GM21423 (cell line): Measurements from ENCODE around the gene LENG1.
"Not testable (repeated sequence)": the region's sequence is repeated elsewhere in the genome, so short reads cannot be mapped to it uniquely, and the experiment has no call there.

Experiments used
- ATAC-seq: cut with Tn5 transposase; IDR thresholded peaks from one replicate; pipeline ENCODE4 v1.9.1; 2021; ENCODE audit warnings: mild to moderate bottlenecking, moderate library complexity; ENCODE audit not compliant: unreplicated experiment

The LENG1 gene

DNA sequence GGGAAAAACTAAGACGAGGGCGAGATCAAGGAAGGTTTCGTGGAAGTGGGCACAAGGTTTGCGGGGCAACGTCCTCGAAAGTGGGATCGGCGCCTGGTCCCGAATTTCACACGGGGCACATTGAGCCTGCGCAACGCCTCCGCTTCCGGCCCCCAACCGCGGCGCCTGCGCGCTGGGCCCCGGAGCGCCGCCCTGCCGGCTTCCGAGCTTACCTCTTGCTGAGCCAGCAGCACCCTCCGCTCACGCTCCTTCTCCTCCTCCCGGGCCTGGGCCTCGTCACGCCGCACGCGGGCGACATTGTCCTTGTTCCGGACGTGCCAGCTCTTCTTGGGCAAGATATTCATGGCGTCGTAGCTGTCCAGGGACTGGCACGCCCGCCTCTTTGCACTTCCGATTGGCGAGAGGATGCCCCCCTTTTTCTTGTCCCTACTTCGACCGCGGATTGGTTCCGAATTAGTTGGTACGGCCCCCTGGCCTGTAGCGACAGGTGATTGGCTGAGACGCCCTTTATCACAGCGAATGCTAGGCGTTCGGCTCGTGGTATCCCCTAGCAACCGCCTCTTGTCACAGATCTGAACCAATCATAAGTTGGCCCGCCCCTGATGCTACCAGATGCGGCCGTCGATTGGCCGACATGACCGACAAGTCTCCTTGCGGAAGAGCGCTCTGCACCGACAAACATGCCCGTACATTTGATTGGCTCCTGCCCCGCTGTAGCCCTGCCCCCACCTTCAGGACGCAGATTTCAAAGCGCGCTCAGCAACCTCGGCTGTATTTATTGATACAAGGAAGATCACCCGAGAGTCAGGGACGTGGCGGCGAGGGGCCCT, at the start of gene LENG1:
TSS of gene LENG1 (minus strand) at position 370 of the 830 bp plus-strand sequence. CDS start at position 344, 26 bp downstream.
- ATAC-seq: peak; percentile 87

DNA sequence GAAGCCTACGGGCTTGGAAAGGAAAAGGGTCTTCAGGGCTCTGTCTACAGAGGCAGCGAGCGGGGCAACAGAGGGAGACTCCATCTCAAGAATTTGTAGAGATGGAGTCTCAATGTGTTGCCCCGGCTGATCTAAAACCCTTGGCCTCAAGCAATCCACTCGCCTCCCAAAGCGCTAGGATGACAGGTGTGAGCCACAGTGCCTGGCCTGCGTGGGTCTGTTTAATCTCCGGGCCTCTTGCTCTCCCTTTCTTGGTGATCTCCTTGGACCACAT, 49.2 kb upstream of the LENG1 start:
- no peak for ATAC-seq

DNA sequence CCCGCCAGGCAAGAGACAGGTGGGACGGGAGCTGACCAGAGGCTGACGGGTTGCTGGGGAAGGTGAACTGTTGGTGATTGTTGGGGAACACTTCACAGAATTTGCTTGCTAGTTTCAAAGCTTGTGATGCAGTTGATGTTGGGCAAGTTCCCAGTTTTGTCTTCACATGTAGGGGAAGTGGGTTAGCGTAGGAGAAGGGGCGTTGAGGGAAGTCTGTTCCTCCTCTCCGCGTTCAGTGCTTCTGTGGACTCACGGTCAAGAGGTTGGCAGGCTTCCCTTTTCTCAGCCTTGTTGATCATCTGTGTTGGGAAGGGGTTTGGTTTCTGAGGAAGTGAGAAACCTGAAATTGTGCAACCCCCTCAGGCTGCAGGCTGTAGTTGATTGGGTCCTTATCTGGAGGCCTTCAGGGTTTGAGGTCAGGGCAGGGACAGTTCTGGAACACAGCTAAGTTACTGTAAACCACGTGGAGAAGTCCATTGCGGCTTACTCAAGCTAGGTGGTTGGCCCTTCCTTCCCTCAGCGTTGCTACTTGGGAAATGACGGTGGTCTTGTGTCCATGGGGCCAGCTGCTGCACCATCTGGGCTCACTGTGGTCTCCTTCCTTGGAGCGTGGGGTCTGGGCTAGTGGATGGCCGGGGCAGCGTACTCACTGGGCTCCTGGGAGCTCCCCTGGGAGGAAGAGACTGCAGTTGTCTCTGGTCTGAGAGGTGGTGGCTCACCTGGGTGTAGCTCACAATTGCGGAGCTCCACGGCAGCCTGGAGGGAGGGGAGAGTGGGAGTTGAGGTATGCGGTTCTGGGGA, 48.7 kb upstream of the LENG1 start:
- peak; percentile 38 for ATAC-seq

DNA sequence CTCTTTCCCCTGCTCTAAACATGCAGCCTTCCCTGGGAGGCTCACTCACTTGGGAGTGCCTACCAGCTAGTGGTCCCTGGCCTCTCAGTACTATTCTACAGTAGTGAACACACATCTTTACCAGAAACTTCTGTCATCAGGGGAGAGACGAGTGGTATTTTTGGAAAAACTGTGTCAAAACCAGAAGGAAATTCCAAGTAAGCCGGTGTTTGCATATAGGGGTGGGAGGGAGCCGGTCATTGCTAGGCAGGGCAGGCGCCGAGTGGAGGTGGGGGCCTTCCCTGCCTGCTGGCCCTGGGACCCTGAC, 48.1 kb upstream of the LENG1 start:
- ATAC-seq: no peak

DNA sequence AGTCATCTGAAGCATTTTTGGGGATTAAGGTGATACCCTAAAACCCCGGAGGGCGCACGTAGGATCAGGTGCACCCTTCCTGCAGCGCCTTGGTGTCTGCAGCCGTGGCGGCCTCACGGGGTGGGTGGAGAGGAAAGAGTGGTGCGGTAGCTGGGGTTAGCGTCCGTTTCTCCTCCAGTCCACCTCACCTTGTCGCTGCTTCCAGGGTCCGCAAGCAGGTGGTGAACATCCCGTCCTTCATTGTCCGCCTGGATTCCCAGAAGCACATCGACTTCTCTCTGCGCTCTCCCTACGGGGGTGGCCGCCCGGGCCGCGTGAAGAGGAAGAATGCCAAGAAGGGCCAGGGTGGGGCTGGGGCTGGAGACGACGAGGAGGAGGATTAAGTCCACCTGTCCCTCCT, 47.7 kb upstream of the LENG1 start:
- not testable (repeated sequence) for ATAC-seq

DNA sequence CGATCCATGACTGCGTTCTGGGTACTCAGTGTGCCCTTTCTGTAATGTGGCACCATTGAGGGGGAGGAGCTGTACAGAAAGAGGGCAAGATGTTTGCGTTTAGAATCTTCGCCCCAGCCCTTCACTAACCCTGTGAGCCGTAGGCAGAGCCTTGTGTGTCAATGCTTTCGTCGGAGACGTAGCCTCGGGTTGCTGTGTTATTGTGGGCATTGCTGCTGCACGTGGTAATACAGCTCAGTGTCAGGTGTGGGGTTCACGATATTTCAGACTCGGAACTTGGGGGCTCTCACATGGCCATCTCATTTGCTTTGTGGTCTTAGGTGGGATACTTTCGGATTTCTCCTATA, 47.3 kb upstream of the LENG1 start:
- no peak for ATAC-seq

DNA sequence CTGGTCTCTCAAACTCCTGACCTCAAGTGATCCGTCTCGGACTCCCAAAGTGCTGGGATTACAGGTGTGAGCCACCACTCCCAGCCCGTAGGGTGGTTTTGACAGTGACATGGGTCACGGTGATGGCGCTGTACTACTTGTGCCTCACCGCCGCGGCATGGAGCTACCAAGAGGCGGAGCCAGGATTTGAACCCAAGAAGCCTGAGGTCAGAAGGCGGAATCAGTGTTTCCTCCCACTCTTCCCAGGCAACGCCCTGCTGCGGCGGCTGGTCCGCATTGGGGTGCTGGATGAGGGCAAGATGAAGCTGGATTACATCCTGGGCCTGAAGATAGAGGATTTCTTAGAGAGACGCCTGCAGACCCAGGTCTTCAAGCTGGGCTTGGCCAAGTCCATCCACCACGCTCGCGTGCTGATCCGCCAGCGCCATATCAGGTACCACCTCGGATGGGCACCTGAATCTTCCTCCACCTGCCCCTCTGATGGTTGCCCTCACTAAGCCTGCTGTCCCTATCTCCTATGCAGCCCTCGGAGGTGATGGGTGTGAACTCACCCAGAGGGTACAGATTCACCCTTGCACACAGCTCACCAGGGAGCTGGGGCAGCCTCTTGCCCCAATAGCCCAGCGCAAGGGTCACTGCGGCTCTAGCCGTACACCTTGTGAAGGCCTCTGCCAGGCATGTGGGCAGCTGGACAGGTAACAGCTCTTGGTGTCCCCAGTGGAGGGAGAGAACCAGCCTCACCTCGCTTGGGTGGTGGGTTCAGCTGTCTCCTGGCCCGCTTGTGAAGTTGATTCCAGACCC, 46.7 kb upstream of the LENG1 start:
- ATAC-seq: no peak

DNA sequence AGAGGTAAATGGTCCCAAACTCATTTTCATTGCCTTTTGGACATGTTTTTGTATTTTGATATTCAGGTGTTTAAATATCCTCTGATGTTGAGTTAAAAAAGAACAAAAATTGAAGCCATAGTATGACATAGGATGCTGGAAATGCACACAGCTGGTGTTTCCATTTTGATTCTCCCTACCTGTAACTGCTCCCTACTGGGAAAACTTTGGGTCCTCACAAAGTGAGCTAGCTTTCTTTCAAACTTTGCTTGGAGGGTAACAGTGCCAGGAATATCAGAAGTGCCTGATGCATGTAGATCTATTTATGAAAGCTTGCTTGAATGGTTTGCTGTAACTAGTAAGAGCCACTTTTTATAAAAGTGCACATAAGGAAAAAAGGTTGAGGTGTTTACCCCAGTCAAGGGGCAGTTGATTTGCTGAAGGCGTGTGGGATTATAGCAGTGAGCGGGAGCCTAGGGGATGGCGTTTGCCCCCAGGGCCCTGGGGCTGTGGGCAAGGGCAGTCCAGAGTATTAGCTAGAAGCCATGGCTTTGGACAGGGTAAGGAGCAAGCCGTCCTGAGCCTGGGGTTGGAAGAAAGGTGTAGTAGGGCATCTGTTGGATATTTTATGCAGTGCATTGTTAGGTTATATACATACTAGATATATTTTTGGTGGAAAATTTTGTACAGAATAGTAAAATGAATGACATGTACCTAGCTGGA, 45.4 kb upstream of the LENG1 start:
- no peak for ATAC-seq

DNA sequence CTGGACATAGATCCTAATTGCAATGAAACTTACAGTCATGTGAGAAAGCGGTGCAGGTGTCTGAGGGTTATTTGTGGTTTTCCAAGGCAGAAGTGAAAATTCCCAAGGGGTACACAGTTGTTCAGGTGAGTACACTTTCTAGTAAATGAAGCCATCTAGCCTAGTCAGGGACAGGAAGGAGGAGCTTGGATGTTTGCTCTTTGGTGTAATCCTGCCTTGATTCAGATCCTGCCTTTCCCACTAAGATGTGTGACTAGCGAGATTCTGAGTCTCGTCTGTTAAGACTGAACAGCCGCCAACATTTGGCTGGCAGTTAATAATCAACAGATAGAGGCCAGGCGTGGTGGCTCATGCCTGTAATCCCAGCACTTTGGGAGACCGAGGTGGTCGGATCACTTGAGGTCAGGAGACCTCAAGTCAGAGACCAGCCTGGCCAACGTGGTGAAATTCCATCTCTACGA, 43.7 kb upstream of the LENG1 start:
- no peak for ATAC-seq

DNA sequence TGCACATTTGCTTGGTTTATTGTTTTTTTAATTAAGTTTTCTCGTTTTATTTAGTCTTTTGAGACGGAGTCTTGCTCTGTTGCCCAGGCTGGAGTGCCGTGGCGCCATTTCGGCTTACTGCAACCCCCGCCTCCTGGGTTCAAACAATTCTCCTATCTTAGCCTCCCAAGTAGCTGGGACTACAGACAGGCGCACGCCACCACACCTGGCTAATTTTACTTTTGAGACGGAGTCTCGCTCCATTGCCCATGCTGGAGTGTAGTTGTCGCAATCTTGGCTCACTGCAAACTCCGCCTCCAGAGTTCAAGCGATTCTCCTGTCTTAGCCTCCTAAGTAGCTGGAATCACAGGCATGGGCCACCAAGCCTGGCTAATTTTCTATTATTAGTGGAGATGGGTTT, 42.5 kb upstream of the LENG1 start:
- ATAC-seq: no peak

DNA sequence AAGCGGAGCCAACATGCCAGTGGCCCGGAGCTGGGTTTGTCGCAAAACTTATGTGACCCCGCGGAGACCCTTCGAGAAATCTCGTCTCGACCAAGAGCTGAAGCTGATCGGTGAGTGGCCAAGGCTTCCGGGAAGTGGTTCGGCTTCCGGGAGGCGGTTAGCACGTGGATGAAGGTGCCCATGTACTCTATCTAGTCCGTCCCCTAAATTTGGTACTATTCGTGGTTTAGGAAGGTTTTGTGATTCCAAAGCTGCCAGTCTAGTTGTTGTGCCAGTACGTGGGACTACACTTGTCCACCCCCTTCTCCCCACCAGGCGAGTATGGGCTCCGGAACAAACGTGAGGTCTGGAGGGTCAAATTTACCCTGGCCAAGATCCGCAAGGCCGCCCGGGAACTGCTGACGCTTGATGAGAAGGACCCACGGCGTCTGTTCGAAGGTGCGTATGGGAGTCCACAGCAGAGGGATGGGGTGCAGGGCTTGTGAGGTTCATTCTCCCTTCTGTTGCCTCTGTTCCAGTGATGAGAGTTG, 41.7 kb upstream of the LENG1 start:
- no peak for ATAC-seq

DNA sequence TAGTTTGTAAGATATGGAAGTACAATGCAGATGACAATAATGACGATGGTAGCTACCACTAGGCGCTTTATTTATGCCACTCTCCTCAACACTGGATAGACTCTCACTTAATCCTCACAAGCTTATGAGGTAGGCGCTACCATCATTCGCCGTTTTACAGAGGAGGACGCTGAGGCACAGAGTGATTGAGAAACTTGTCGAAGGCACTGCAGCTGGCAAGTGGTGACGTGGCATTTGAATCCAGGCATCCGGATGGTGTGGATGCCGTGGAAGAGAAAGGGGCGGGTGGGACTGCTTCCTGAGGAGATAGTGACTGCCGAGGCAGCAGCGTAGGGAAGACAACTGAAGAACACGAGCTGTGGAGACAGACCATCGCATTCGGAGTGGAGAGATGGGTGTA, 39.9 kb upstream of the LENG1 start:
- ATAC-seq: no peak

DNA sequence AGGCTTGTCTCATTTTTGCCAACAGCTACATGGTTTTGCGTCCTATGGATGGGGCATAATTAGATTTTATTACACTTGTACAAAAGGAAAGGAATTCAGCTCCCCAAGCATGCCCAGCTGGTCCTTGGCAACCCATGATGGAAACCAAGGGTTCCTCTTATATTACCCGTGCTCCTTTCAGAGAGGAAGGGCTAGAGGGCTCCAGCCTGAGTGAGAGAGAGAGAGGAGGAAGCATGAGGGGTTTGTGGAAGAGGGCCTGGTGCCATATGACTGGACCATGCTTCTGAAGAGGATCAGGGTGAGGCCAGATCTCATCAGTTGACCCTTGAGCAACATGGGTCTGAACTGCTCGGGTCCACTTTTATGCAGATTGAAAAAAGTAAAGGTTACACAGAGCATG, 37.6 kb upstream of the LENG1 start:
- no peak for ATAC-seq

DNA sequence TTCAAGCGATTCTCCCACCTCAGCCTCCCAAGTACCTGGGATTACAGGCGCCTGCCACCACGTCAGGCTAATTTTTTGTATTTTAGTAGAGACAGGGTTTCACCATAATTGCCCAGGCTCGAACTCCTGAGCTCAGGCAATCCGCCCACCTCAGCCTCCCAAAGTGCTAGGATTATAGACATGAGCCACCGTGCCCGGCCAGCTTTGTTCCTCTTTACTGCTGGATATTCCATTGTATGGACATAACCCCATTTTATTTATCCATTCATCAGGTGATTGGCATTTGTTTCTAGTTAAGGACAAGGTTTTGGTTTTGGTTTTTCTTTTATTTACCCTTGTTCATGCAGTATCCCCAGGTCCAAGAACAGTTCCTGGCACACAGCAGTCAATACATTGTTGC, 37.0 kb upstream of the LENG1 start:
- ATAC-seq: no peak

DNA sequence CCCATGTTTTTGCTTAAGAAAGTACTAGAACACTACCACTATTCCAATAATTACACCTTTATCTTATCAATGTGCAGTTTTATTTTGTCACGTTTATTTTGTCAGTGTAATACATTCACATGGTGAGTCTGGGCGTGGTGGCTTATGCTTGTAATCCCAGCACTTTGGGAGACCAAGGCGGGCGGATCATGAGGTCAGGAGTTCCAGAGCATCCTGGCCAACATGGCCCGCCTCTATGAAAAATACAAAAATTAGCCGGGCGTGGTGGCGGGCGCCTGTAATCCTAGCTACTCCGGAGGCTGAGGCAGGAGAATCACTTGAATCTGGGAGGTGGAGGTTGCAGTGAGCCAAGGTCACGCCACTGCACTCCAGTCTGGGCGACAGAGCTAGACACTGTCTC, 34.9 kb upstream of the LENG1 start:
- ATAC-seq: not testable (repeated sequence)

DNA sequence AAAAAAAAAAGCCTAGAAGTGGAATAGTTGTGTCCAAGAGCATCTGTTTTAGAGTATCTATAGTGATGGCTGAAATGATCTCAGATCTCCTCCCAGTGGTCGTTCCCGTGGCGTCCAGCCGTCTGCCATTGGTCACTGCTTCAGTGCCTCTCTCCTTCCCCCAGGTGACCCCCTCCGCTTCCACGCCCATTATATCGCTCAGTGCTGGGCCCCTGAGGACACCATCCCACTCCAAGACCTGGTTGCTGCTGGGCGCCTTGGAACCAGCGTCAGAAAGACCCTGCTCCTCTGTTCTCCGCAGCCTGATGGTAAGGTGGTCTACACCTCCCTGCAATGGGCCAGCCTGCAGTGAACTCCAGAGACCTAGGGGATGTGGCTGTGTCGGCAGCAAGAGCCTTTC, 33.5 kb upstream of the LENG1 start:
- ATAC-seq: no peak

DNA sequence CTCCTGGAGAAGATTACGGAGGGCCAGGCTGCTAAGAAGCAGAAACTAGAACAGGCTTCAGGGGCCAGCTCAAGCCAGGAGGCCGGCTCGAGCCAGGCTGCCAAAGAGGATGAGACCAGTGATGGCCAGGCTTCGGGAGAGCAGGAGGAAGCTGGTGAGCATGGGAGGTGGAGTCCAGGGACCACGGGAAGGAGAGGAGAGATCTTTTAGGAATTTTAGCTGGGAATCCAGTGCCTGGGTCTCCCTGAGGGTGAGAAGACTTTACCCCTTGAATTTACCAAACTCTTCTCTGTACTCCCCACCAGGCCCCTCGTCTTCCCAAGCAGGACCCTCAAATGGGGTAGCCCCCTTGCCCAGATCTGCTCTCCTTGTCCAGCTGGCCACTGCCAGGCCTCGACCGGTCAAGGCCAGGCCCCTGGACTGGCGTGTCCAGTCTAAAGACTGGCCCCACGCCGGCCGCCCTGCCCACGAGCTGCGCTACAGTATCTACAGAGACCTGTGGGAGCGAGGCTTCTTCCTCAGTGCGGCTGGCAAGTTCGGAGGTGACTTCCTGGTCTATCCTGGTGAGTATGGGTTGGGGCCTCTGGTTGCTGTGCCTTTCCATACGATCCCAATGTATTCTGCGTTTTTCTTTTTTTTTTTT, 32.4 kb upstream of the LENG1 start:
- no peak for ATAC-seq

DNA sequence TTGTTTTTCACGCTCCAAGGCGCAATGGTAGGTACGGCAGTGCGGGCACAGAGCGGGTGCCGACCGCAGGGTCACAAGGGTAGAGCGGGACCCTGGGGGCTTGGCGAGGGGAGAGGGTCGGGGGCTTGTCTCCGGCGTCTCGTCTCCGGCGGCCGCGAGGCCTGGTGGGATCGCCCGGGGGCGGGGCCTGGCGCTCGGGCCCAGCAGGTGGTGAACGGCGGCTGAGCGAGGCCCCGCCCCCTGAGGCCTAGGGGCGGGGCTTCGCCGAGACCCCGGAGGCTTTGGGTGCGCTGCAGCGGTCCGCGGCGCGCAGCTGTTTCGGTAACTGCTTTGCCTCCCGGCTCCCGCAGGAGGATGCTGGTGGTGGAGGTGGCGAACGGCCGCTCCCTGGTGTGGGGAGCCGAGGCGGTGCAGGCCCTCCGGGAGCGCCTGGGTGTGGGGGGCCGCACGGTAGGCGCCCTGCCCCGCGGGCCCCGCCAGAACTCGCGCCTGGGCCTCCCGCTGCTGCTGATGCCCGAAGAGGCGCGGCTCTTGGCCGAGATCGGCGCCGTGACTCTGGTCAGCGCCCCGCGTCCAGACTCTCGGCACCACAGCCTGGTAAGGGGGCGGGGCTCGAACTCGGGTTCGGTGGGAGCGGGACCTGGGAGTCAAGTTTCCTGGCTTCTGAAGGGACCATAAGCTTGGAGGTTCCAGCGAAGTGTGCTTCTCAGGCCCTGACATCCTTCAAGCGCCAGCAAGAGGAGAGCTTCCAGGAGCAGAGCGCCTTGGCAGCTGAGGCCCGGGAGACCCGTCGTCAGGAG, 31.7 kb upstream of the LENG1 start, which contains the start of gene TSEN34:
TSS of gene TSEN34 (plus strand) at position 298 of the 800 bp plus-strand sequence. CDS start at position 355, 57 bp downstream.
- peak; percentile 20 for ATAC-seq

DNA sequence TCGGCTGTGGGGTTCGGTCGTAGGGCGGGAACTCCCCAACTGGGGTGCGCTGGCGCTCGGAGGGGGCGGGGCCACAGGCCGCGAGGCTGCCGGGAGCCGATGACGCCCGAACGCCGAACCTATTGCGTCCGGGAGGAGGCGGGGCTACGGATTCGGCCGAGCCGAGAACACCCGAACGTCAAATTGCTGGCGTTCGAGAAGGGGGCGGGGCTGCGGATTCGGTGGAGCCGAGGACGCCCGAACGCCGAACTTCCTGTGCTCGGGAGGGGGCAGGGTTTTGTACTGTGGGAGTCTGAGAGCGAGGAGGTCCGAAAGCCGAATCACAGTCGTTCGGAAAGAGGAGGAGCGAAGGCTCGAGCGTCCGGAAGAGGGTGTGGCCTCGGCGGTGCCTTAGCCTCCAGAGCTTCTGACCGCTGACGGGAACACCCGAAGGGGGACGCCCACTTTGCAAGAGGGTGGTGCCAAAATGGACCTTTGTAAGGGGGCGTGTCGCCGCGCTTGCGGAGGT, 31.0 kb upstream of the LENG1 start:
- peak; percentile 42 for ATAC-seq
